ENCODE results near the gene AMBP.
A peak's percentile ranks its signal among the peaks of the same experiment; 100 is the strongest.
"Not testable (repeated sequence)": the region's sequence is repeated elsewhere in the genome, so short reads cannot be mapped to it uniquely, and the experiment has no call there.

The AMBP gene

DNA sequence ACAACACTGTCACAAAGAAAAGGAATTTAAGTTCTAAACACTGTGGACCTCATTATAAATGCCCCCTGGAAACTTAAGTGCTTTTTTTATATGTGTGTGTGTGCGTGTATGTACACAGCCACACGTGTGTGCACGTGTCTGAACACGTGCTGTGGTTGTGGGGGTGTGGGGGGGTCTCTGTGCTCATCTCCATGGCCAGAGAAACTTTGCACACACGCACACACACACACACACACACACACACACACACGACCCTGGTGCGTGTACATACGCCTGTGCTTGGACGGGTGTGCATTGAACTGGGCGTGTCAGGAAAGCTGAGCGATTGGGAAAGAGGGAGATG, 27.9 kb downstream of the AMBP start:
- DNase-seq: no peak

DNA sequence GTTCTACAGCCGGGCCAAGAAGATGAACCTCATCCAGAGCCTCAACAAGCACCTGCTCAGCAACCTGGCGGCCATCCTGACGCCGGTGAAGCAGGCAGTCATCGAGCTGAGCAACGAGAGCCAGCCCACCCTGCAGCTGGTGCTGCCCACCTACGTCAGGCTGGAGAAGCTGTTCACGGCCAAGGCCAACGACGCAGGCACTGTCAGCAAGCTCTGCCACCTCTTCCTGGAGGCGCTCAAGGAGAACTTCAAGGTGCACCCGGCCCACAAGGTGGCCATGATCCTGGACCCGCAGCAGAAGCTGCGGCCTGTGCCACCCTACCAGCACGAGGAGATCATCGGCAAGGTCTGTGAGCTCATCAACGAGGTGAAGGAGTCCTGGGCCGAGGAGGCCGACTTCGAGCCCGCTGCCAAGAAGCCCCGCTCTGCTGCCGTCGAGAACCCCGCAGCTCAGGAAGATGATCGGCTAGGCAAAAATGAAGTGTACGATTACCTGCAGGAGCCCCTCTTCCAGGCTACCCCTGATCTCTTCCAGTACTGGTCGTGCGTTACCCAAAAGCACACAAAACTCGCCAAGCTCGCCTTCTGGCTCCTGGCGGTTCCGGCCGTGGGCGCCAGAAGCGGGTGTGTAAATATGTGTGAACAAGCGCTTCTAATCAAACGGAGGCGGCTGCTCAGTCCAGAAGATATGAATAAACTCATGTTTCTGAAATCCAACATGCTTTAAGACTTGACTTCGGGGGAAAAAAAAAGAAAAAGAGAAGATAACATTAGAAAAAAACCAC, 28.5 kb downstream of the AMBP start:
- no peak for DNase-seq

DNA sequence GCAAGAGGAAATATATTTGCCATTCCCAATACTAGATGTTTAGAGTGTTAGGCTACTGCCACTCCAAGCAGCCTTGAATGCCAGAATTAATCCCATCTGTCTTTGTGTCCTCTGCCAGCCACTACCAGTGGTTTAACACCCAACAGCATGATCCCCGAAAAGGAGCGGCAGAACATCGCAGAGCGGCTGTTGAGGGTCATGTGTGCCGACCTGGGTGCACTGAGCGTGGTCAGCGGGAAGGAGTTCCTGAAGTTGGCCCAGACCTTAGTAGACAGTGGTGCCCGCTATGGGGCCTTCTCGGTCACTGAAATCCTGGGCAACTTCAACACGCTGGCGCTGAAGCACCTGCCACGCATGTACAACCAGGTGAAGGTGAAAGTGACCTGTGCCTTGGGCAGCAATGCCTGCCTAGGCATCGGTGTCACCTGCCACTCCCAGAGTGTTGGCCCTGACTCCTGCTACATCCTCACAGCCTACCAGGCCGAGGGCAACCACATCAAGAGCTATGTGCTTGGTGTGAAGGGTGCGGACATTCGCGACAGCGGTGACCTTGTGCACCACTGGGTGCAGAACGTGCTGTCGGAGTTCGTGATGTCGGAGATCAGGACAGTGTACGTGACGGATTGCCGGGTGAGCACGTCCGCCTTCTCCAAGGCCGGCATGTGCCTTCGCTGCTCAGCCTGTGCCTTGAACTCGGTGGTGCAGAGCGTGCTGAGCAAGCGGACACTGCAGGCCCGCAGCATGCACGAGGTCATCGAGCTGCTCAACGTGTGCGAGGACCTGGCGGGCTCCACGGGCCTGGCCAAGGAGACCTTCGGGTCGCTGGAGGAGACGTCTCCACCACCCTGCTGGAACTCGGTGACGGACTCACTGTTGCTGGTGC, 29.3 kb downstream of the AMBP start:
- no peak for DNase-seq

DNA sequence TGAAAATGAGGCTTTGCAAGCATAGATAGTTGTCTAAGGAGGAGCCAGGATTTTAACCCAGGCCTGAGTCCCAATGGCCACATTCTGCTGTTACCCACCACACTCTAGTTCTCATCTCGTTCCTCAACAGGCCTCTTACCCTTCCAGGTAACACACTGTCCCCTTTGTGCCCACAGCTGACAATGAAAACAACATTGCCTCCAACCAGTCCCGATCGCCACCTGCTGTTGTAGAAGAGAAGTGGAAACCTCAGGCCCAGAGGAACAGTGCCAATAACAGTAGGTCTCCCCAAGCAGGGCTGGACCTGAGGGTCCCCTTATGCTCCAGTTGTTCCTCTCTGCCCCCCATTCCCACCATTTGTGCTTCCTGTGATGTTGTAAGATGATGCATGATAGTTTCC, 30.4 kb downstream of the AMBP start:
- DNase-seq: no peak

DNA sequence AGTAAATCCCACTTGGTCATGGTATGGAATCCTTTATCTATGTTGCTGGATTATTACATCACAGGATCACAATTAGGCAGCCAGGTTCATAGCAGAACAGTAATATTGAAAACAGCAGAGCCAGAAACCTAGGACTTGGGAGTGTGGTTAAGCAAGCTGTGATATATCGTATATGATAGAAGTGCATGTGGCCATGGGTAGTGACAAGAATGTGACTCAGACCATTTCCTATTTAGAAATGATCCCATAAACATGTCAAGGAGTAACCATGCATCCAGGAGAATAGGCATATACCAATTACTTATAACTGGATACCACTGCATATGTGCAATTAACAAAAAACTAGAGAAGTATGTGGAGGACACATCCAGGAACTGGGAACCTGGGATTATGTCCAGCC, 31.2 kb downstream of the AMBP start:
- no peak for DNase-seq

DNA sequence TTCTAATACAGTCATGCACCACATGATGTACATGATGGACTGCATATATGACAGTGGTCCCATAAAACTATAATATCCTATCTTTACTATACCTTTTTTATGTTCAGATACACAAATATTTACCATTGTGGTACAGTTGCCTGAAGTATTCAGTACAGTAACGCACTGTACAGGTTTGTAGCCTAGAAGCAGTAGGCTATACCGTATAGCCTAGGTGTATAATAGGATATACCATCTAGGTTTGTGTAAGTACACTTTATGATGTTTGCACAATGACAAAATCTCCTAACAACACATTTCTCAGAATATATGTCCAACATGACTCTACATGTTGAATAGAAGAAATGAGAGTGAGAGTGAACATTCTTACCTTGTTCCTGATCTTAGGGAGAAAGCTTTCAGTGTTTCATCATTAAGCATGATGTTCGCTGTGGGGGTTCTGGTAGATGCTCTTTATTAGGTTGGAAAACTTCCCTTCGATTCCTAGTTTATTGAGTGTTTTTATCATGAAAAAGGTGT, 31.8 kb downstream of the AMBP start:
- no peak for DNase-seq

DNA sequence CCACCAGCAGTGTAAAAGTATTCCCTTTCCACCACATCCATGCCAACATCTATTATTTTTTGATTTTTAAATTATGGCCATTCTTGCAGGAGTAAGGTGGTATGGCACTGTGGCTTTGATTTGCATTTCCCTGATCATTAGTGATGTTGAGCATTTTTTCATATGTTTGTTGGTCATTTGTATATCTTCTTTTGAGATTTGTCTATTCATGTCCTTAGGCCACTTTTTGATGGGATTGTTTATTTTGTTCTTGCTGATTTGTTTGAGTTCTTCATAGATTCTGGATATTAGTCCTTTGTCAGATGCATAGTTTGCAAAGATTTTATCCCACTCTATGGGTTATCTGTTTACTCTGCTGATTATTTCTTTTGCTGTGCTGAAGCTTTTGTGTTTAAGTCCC, 34.4 kb downstream of the AMBP start:
- not testable (repeated sequence) for DNase-seq

DNA sequence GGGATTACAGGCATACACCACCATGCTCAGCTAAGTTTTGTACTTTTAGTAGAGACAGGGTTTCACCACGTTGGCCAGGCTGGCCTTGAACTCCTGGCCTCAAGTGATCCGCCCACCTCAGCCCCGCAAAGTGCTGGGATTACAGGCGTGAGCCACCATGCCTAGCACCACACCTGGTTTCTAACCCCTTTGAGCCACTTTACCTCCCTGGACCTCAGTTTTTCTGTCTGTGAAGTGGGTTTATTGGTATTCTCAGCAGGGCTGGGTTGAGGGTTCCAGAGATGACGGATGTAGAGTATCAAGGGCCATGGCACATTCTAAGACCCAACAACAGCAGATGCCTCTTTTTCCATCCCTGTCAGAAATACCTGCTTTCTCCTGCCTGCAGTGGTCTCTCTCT, 38.6 kb downstream of the AMBP start:
- DNase-seq: no peak

DNA sequence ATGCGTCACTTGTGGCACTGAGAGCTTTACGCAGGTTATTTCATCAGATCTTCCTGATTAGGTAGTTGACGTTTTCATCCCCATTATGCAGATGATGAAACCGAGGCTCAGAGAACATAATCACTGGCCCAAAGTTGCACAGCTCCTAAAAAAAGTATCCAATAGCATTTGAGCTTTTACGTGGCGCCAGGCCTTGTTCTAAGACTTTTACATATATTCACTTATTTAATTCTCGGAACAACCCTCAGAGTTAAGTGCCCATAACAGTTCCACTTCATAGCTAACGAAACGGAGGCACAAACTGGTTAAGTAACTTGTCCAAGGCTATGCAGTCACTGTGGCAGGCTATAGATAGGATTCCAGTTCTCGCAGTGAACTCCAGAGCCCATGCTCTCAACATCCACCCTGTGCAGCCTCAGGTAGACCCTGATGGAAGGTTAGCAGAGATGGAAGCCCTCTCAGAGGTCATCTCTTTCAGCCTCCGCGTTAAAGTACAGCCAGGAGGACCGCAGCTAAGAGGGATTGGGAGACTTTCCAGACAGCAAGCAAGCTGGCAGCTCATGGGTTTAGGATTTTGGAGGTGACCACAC, 39.3 kb downstream of the AMBP start:
- no peak for DNase-seq

DNA sequence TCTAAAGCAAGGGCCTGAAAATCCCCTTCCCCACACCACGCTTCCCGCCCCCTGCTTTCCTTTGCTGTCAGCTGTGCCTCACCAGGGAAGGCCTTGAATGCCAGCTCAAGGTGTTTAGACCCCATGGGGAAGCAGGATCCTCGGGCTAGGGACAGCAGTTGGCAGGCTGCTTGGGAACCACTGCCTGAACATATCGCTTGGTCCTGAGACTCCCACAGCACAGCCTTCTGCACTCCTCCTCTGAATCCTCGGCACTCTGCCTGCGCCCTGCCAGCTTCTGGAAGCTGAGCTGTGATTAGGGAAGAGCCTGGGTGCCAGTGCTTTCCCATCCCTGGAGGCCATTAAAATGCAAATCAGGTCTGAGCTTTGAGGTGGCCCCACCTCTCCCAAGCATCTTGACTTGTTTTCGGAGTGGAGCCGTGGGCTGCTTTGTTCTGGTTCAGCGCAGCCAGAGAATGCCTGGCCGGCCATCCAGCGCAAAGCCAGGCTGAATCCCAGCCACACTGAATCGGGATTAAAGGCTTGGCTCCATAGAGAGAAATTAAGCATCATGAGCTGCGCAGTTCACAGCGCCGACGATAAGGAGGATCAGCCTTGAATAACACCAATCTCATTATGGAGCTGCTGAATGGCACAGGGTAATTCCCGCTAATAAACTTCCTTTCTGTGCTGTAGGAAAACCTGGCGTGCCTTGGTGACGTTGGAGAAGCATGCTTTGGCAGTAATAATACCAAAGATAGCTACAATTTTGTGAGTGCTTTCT, 40.0 kb downstream of the AMBP start:
- peak; percentile 51 for DNase-seq

DNA sequence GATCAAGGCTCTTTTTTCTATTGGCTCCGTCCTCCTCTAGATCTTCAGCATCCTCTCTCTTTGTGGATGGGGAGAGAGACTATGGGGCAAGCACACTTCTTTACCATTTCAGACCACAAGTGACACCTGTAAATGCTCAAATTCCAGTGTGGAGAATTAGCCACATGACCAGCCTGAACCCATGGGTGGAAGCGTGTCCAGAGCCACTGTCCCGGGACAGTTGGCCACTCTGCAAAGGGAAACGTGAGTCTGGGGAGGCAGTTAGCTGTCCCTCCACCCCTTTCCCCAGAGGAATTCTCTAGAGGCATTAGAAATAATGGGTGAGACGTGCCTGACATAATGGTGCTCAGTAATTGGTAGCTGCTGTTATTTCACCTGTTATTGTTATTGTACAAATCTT, 40.9 kb downstream of the AMBP start:
- no peak for DNase-seq

DNA sequence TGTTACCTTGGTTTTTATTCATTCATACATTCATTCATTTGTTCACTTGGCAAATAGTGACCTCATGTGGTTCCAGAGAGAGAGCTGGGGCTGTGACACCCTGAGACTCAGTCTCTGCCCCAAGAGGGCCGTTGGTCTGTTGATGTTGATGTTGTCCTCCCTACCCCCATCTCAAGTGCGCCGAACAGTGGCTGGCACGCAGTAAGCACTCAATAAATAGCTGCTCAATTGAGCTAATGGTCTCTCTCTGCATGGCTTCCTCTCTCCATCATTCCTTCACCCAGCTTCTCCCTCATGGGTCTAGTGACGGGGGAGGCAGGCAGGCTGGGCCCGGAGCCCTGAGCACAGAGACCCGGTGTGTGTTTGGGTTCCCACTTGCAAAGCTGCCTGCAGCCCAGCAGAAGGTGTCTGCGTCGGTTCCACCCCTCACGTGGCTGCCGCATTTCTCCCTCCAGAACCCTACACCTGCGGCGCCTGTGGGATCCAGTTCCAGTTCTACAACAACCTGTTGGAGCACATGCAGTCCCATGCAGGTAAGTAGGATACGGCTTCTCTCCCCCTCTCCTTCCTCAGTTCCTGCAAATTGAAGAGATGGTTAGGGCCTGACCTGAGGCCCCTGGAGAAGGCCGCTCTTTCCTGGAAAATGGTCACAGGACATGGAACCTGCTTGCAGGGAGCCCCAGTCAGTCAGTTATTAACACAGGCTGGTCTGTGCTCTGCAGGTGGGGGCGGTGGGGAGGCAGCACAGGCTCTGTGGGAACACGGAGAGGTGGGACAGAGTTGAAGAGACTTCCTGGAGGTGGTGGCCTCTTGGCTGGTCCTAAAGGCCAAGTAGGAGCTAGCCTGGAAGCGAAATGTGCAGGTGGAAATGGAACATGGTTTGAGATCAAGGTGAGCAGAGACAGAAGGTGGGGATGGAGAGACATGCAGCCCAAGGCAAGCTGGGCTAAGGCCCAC, 42.0 kb downstream of the AMBP start:
- no peak for DNase-seq

DNA sequence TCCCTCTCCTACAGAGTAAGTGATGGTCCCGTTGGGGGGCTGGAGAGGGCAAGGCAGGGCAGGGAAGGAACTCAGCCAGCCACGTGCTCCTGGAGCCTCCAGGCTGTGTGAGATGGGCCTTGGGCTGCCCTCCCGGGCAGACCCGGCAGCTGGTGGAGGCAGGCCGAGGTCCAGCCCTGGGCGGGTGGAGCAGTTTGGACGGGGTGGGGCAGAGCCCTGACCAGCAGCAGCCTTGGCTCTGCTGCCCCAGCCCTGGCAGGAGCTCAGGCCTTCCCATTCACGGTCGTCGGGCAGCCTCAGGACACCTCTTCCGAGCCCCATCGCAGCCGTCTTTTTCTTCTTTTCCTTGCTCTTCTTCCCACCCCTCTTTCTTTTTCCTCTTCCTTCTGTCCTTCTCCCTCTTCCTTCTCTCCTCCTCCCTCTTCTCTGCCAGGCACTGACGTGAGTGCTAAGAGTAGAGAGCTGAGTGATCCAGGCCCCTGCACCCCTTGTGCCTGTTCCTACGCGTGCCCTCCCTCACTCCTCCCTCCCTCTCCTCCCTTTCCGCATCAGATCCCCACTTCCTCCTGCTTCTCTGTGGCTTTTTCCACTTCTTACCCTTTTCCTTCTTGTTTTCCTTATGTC, 42.8 kb downstream of the AMBP start:
- no peak for DNase-seq

DNA sequence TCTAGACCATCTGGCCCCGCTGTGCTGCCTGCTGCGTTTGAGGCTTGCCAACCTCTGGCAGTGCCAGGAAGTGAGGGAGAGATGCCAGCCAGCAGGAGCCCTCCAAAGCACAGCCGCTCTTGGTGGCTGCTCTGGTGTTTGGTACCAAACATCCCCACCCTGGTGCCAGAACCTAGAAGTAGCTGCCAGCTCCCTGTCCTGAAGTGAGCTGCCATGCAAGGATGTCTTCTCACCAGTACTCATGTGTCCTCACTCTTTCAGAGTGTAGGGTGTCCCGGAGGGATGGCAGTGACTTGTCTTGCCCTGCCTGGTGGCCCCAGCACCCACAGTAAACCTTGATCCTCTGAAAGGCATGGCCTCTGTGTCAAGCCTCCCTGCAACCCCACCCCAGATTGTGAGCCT, 43.4 kb downstream of the AMBP start:
- DNase-seq: no peak

DNA sequence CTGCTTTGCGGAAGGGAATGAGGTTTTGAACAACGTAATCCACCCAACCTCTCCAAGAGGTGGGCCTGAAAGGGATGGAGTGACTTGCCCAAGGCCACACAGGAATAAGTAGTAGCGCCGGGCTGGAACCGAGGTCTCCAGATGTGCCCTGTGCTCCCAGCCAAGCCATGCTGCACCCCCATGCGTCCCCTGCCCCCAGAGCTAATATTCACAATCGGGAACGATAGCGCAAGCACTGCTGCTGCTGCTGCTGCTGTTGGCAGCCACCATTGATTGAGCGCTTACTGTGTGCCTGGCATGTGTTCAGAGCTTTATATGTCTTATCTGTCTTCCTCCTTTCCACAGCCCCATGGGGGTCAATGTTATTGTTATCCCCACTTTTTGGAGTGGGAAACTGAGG, 43.9 kb downstream of the AMBP start:
- no peak for DNase-seq

DNA sequence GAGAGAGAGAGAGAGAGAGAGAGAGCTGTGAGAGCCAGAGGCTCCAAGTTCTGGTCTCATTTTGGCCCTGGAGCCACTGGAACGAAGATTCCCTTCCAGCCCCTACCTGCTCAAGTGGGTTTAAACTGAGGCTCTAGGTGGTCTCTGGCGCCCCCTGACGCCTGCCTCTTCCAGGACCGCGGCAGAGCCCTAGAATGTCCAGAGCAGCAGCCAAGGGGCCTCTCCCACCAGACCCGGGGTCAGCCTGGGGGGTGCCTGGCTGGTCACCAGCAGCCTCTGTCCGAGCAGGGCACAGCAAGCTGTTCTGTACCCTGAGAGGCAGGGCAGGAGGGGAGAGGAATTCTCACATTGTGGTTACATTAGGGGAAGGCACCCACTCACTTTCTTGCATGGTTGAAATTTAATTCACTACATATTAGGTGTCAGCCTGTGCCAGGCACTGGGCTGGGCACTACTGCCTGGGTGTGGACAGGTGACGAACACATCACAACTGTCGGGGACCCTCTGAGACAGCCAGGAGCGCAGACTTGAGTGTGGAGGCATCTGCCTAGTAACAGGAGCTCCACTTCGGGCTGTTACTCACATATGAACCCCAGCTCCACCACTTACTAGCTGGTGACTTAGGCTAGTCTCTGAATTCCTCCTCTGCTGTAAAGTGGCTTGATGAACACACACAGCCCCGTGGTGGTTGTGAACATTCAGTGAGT, 44.5 kb downstream of the AMBP start:
- DNase-seq: no peak

DNA sequence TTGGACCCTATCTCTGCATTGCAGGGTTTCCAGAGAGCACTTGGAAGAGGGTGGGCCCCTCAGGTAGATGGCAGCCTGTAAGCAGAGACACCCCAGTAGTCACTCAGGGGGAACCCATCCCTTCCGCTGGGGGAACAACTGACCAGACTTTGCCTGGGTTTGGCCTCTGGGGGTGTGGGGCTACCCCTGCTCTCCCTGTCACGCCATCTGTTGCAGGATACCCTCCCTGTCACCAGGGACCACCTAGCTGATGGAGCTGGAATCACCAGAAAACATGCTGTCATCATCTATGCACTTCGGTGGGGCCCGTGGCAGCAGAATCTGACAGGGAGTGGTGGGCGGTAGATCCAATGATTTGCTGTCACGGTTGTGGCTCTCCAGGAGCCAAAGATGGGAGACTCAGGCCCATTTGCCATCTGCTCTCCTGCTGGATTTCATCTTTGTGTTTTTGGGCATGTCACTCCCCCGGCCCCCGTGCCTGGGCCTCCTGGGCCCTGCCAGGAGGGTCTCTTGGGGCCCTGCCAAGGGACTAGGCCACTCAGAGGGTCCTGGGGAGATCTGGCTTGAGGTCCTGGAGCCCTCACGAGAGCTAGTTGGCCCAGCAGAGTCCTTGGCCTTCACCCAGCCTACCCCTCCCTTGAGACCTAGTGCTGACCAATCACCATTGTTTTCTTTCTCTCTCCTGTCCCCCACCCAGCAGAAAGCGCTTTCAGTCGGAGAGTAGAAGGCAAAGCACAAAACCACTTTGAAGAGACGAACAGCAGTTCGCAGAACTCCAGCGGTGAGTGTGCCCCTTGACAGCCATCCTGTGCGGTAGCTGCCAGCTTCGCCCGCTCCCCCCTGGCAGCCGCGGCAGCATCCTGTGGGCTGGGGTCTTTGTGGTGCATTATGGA, 45.9 kb downstream of the AMBP start:
- peak; percentile 57 for DNase-seq

DNA sequence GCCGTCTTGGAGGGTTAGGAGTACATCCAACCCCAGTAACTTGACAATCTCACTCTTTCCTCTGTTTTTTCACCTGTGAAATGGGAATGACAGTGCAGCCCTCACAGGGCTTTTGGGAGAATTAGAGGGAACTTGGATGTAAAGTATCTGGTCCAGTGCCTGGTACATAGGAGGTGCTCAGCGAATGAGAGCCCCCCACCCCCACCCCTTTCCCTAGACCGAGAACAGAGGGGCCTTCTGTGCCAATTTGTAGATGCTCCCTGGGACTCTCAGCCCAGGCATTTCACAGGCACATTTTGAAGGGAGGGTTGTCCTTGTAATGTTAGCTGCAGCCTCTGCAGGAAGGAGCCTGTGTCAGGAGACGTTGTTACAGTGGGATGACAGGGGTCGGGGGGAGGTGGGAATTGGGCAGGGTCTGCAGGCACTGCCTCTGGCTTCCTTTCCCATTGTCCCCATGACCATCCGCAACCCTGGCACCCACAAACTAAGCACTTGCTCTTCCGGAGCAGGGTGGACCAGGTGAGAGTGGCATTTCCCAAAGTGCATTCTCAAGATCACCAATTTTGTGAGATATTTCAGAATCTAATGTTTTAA, 47.0 kb downstream of the AMBP start:
- no peak for DNase-seq

DNA sequence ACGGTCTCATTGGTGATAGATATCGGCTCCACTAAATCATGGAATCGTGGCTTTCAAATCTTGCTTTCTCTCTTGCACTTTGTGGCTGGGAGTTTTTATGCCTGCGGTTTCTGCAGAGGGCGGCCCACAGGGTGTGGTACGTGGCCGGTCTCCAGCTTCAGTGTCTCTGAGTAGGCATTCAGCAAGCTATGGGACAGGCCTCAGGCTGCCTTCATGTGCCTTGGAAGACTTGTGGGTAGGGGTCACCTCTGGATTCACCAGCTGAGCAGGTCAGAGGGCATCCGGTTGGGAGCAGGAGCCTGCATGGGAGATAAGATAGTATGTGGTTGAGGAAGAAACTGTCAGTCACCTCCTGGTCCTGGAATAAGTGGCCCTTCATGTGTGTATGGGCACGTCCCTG, 47.7 kb downstream of the AMBP start:
- no peak for DNase-seq

Data from NCI-H2171 treated with DMSO at 0.1 percent for 48 hours (cell line).